Chondrocyte (in vitro differentiated cells): ENCODE results near the gene TP53I11. TPM values are rescaled to one million over a fixed set of nuclear protein-coding genes. Genes with fewer than 3 reads are reported as not detected.
A peak's percentile ranks its signal among the peaks of the same experiment; 100 is the strongest.

ENCODE experiments used
- DNase-seq: peaks from one replicate; pipeline ENCODE4 v3.0.0; 2021; ENCODE audit warnings: mixed read lengths, low spot score
- H3K27ac Mint-ChIP-seq: one replicate; pipeline ENCODE4 v1.8.0; 2021; ENCODE audit warnings: mild to moderate bottlenecking, moderate library complexity, mixed read lengths; ENCODE audit not compliant: unreplicated experiment
- H3K27me3 Mint-ChIP-seq: 2 replicates; pipeline ENCODE4 v1.8.0; 2021; ENCODE audit warnings: low read depth, mixed read lengths
- H3K36me3 Mint-ChIP-seq: 2 replicates; pipeline ENCODE4 v1.8.0; 2021; ENCODE audit warnings: low read depth, mixed read lengths
- H3K4me1 Mint-ChIP-seq: 2 replicates; pipeline ENCODE4 v1.8.0; 2021; ENCODE audit warnings: low read depth, mild to moderate bottlenecking, mixed read lengths
- H3K4me3 Mint-ChIP-seq: one replicate; pipeline ENCODE4 v1.8.0; 2021; ENCODE audit warnings: mild to moderate bottlenecking, moderate library complexity, mixed read lengths; ENCODE audit not compliant: unreplicated experiment
- H3K9me3 Mint-ChIP-seq: 2 replicates; pipeline ENCODE4 v1.8.0; 2021; ENCODE audit warnings: low read depth, mixed read lengths
- CTCF ChIP-seq: fragments of 200-600 bp; sonication (generic); IDR thresholded peaks from 2 replicates; pipeline ENCODE4 v1.5.0; 2021; ENCODE audit warnings: antibody characterized with exemption, mild to moderate bottlenecking, moderate library complexity
- total RNA-seq: library from RNA; stranded (reverse); gene quantifications from 3 replicates; pipeline ENCODE4 v1.2.1, GENCODE V29; 2021

Gene TP53I11
- total RNA-seq, 1 donor from 2014 or later: 97.5 TPM

DNA sequence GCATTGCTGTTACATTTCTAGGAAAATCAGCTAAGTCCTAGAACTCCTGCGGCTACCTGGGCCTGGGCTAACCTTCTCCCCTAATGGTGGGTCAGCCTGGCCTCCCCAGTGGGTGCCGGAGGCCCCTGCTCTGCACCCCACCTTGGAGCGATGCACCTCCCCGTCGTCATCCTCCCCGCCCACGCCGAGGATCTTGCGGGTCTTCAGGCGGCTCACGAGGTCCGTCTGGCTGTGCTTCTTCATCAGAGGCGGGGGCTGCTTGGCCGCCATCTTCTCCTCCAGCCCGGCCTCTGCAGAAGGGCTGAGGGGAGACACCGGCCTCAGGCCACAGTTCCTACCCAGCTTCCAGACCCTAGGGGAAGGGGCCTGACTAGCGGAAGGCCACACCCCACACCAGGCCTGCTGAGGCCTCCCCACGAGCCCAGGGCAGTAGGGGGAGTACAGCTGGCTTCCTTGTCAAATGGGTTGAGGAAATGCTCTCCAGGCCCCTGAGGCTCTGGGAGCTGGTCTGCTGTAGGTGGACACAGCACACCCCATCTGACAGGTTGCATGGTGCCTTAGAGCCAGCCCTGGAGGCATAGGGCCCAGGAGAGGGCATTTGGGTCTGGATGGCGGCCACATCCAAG lies 12.5 kb downstream of the TP53I11 start:
- H3K36me3 Mint-ChIP-seq: peaks cover 9% of the 10 kb centered on the region
- H3K27ac Mint-ChIP-seq: no peak overlapping the region
- TF ChIP-seq CTCF: no peak
- DNase-seq: no peak
- H3K4me3 Mint-ChIP-seq: no peak overlapping the region
- no peaks in the 10 kb centered on the region for H3K27me3 Mint-ChIP-seq
- H3K9me3 Mint-ChIP-seq: no peaks in the 10 kb centered on the region
- H3K4me1 Mint-ChIP-seq: peaks cover 7% of the 10 kb centered on the region

DNA sequence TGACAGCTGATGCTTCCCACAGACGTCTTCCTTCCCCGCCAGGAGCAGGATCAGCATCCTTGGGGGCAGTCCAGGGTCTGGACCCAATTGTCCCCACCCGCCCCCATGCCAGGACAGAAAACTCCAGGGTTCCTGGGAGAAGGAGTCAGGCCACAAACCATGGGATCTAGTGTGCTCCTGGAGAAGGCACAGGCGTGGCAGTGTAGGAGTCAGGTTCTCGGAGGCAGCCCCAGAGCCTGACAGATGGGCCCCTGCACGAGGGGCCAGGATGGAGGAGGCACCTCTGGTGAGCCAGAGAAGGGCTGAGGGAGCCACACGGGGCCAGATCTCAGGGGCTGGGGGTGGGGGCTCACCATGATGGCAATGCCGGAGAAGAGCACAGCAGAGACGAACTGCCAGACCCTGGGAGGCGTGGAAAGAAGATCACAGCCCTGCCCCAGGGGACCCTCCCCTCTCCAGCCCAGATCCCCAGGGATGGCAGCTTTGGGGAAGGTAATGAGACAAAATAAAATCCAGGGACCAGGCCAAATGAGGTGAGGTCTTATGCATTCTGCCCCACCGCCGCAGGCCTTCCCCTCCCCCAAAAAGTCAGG lies 13.6 kb downstream of the TP53I11 start:
- Mint-ChIP-seq H3K4me1 (peaks cover 3% of the 10 kb centered on the region), H3K4me3 (no peak overlapping the region), H3K27me3 (no peaks in the 10 kb centered on the region), H3K27ac (no peak overlapping the region), H3K9me3 (no peaks in the 10 kb centered on the region), H3K36me3 (peaks cover 9% of the 10 kb centered on the region)
- no peak for DNase-seq
- TF ChIP-seq CTCF: no peak

DNA sequence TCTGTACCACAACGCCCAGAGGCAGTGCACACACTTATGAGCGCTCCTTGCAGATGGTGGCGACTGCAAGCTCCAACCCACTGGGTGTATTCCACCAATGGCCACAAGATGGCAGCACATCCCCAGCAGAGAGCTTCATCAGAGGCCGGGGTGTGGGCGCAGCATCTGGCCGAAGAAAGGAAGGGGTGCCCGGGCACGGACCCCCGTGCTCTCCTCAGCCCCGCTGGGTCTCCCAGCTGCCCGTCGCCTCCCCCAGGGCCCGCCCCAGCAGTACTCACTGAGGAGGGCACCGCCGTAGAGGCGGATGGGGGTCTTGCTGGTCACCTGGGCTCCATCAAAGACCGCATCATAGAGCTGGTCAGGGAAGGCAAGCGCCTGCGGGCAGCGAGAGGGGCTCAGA lies 14.2 kb downstream of the TP53I11 start:
- peaks cover 9% of the 10 kb centered on the region for H3K36me3 Mint-ChIP-seq
- no peaks in the 10 kb centered on the region for H3K9me3 Mint-ChIP-seq
- no peak for DNase-seq
- TF ChIP-seq CTCF: peak; percentile 85
- H3K4me1 Mint-ChIP-seq: no peaks in the 10 kb centered on the region
- no peak overlapping the region for H3K4me3 Mint-ChIP-seq
- no peak overlapping the region for H3K27ac Mint-ChIP-seq
- no peaks in the 10 kb centered on the region for H3K27me3 Mint-ChIP-seq

- H3K27ac Mint-ChIP-seq: no peak overlapping the region
- H3K9me3 Mint-ChIP-seq: no peaks in the 10 kb centered on the region
- no peak overlapping the region for H3K4me3 Mint-ChIP-seq
- no peaks in the 10 kb centered on the region for H3K27me3 Mint-ChIP-seq
- peaks cover 9% of the 10 kb centered on the region for H3K36me3 Mint-ChIP-seq
- TF ChIP-seq CTCF: no peak
- H3K4me1 Mint-ChIP-seq: no peaks in the 10 kb centered on the region
- DNase-seq: no peak
These were observed 15.9 kb downstream of the TP53I11 start for GRCh38 chr11:44934735-44935250.

- no peak overlapping the region for H3K4me3 Mint-ChIP-seq
- no peaks in the 10 kb centered on the region for H3K4me1 Mint-ChIP-seq
- H3K9me3 Mint-ChIP-seq: no peaks in the 10 kb centered on the region
- H3K27ac Mint-ChIP-seq: no peak overlapping the region
- no peaks in the 10 kb centered on the region for H3K27me3 Mint-ChIP-seq
- peaks cover 9% of the 10 kb centered on the region for H3K36me3 Mint-ChIP-seq
- DNase-seq: no peak
- TF ChIP-seq CTCF: no peak
These were observed 16.6 kb downstream of the TP53I11 start for GRCh38 chr11:44934110-44934509.
